PC-3 (cell line): Measurements from ENCODE around the gene GDA.

ENCODE experiments used
- EZH2 ChIP-seq: fragments of 300-600 bp; sonication (generic); IDR thresholded peaks from one replicate; pipeline ENCODE4 v1.6.1; 2017; ENCODE audit warnings: antibody characterized with exemption, mild to moderate bottlenecking, low read length; ENCODE audit not compliant: unreplicated experiment
- TF ChIP-seq, protein P1 (sequence below): fragments of 300-600 bp; sonication (generic); conservative IDR thresholded peaks from 2 replicates; pipeline ENCODE4 v1.5.1; 2017; ENCODE audit warnings: antibody characterized with exemption, low read depth, mild to moderate bottlenecking, low read length

- TF ChIP-seq, protein P1, sequence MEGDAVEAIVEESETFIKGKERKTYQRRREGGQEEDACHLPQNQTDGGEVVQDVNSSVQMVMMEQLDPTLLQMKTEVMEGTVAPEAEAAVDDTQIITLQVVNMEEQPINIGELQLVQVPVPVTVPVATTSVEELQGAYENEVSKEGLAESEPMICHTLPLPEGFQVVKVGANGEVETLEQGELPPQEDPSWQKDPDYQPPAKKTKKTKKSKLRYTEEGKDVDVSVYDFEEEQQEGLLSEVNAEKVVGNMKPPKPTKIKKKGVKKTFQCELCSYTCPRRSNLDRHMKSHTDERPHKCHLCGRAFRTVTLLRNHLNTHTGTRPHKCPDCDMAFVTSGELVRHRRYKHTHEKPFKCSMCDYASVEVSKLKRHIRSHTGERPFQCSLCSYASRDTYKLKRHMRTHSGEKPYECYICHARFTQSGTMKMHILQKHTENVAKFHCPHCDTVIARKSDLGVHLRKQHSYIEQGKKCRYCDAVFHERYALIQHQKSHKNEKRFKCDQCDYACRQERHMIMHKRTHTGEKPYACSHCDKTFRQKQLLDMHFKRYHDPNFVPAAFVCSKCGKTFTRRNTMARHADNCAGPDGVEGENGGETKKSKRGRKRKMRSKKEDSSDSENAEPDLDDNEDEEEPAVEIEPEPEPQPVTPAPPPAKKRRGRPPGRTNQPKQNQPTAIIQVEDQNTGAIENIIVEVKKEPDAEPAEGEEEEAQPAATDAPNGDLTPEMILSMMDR = no peak
- TF ChIP-seq EZH2 = no peak
These were observed 1.6 kb upstream of the GDA start for GRCh38 chr9:72147676-72148075.
